Activated CD4-positive, alpha-beta memory T cell treated with anti-CD3 and anti-CD28 coated beads for 36 hours (primary cell): Measurements from ENCODE around the gene KNDC1. TPM values are rescaled to one million over a fixed set of nuclear protein-coding genes. Genes with fewer than 3 reads are reported as not detected.
A peak's percentile ranks its signal among the peaks of the same experiment; 100 is the strongest.
"Not testable (repeated sequence)": the region's sequence is repeated elsewhere in the genome, so short reads cannot be mapped to it uniquely, and the experiment has no call there.

ENCODE experiments used
- CTCF ChIA-PET: fragments of 350-600 bp; sonication (Branson Sonifier 250); formaldehyde crosslinking; loops from one replicate; lab custom pipeline; 2021; ENCODE audit warnings: antibody characterized with exemption, inconsistent platforms; lab: Charles Lee
- POLR2A ChIA-PET: fragments of 350-600 bp; sonication (Branson Sonifier 250); formaldehyde crosslinking; loops from one replicate; lab custom pipeline; 2021; ENCODE audit warnings: antibody characterized with exemption; lab: Charles Lee
- DNase-seq: peaks from one replicate; pipeline ENCODE4 v3.0.0-alpha.2; 2020
- H3K27ac Mint-ChIP-seq: one replicate; pipeline ENCODE4 v1.8.0; 2021; ENCODE audit warnings: mixed read lengths
- H3K27me3 Mint-ChIP-seq: one replicate; pipeline ENCODE4 v1.8.0; 2021; ENCODE audit warnings: mixed read lengths
- H3K36me3 Mint-ChIP-seq: one replicate; pipeline ENCODE4 v1.8.0; 2021; ENCODE audit warnings: mixed read lengths
- H3K4me1 Mint-ChIP-seq: one replicate; pipeline ENCODE4 v1.8.0; 2021; ENCODE audit warnings: low read depth, mixed read lengths
- H3K4me3 Mint-ChIP-seq: one replicate; pipeline ENCODE4 v1.8.0; 2021; ENCODE audit warnings: mild to moderate bottlenecking, mixed read lengths
- H3K9me3 Mint-ChIP-seq: one replicate; pipeline ENCODE4 v1.8.0; 2021; ENCODE audit warnings: mixed read lengths
- intact Hi-C: fragments of 100-400 bp; cut with micrococcal nuclease; formaldehyde crosslinking; loops from one replicate; pipeline ENCODE4 v1.15.1; 2023
- total RNA-seq, 2 experiments: library from RNA; stranded (reverse); gene quantifications; one replicate each; pipeline ENCODE4 v1.2.3, GENCODE V29; 2021

KNDC1 gene
- total RNA-seq: under 1 TPM; 0.17 to 0.70 TPM

DNA sequence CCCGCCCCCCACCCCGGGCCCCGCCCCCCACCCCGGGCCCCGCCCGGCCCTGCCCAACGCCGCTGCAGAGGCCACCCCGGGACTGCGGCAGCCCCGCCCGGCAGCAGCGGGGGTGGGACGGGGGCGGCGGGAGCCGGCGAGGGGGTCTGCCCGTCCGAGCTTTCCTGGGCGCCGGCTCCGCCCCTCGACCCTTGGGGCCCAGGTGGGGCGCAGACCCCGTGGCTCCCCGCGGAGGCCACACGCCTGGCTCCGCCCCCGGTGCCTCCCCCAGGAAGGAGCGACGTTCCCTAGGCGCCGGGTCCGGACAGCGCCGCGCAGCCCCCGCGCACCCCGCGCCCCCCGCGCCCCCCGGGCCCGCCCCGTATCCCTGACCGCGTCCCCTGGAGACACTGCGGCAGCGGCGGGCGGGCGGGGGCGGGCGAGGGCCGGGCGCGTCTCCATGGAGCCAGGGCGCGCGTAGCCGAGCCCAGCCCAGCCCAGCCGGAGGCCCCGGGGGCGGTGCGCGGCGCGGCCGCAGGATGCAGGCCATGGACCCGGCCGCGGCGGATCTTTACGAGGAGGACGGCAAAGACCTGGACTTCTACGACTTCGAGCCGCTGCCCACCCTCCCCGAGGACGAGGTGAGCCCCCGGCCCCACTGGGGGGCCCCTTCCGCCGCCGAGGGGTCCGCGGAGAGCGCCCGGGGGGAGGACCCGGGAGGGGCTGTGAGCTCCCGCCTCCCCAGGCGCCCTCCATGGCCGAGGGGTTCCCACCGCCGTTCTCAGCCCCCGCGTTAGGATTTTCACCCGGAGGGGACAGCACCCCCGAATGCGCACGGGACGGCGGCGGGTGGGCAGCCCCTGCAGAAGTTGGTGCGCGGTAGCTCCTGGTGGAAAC lies at the start of gene KNDC1:
Gene KNDC1, plus strand, starts transcription at position 270 of the 876 bp plus-strand sequence. Its CDS starts 249 bp downstream, at position 519.
- ChIA-PET CTCF (interaction anchor here (1.3 kb wide), 1 partner anchor 17 kb away, joined by 6 read pairs; no protein-coding TSS in a partner anchor), POLR2A (no interaction called here)
- Mint-ChIP-seq H3K9me3 (no peaks in the 10 kb centered on the region), H3K4me1 (no peaks in the 10 kb centered on the region), H3K4me3 (peak within 1 kb of the TSS; percentile 20), H3K27ac (no peak within 1 kb of the TSS), H3K27me3 (peaks cover 5% of the 10 kb centered on the region), H3K36me3 (no peaks in the 10 kb centered on the region)
- intact Hi-C loops: no loop called here
- peak; percentile 41 for DNase-seq

GRCh38 chr10:133110609-133111275 lies 49.3 kb upstream of the KNDC1 start:
- H3K4me1 Mint-ChIP-seq: no peaks in the 10 kb centered on the region
- no peak for DNase-seq
- ChIA-PET POLR2A (no interaction called here), CTCF (no interaction called here)
- peaks cover 27% of the 10 kb centered on the region for H3K9me3 Mint-ChIP-seq
- H3K27ac Mint-ChIP-seq: no peak overlapping the region
- H3K36me3 Mint-ChIP-seq: no peaks in the 10 kb centered on the region
- no peak overlapping the region for H3K4me3 Mint-ChIP-seq
- no peaks in the 10 kb centered on the region for H3K27me3 Mint-ChIP-seq
- intact Hi-C loops: no loop called here

GRCh38 chr10:133111640-133112039 lies 48.4 kb upstream of the KNDC1 start:
- H3K27me3 Mint-ChIP-seq, H3K4me3 Mint-ChIP-seq, H3K27ac Mint-ChIP-seq, H3K36me3 Mint-ChIP-seq, CTCF ChIA-PET, POLR2A ChIA-PET, intact Hi-C loops, DNase-seq, H3K4me1 Mint-ChIP-seq: not testable (repeated sequence)
- peaks cover 27% of the 10 kb centered on the region for H3K9me3 Mint-ChIP-seq

GRCh38 chr10:133113146-133113830 lies 46.7 kb upstream of the KNDC1 start:
- CTCF ChIA-PET: no interaction called here
- POLR2A ChIA-PET: interaction anchor here (0.7 kb wide), 1 partner anchor 177 kb away, joined by 7 read pairs; no protein-coding TSS in a partner anchor
- Mint-ChIP-seq H3K9me3 (peaks cover 14% of the 10 kb centered on the region), H3K4me1 (no peaks in the 10 kb centered on the region), H3K27me3 (no peaks in the 10 kb centered on the region), H3K4me3 (no peak overlapping the region), H3K27ac (no peak overlapping the region), H3K36me3 (no peaks in the 10 kb centered on the region)
- intact Hi-C loops: no loop called here
- DNase-seq: no peak

DNA sequence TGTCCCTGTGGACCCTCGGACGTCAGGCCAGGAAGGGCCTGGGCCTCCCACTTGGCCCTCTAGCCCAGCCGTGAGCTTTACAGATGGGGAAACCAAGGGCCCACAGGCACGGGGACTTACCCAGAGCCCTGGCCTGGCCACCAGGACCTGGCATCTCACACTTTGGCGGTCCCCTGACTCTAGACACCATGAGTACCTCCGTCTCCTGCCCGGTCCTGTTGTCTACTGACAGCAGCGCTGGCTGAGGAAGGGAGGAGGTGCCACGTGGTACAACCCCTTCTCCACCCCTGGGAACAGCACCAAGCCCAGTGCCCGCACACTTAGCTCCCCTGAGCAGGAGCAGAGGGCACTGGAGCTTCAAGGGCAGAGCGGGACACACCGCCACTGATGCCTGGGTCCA lies 46.2 kb upstream of the KNDC1 start:
- Mint-ChIP-seq H3K9me3 (peaks cover 14% of the 10 kb centered on the region), H3K4me1 (no peaks in the 10 kb centered on the region), H3K4me3 (no peak overlapping the region), H3K27me3 (peaks cover 1% of the 10 kb centered on the region), H3K27ac (no peak overlapping the region), H3K36me3 (no peaks in the 10 kb centered on the region)
- POLR2A ChIA-PET: no interaction called here
- intact Hi-C loops: no loop called here
- no peak for DNase-seq
- CTCF ChIA-PET: no interaction called here

- POLR2A ChIA-PET: no interaction called here
- Mint-ChIP-seq H3K27me3 (peaks cover 3% of the 10 kb centered on the region), H3K36me3 (no peaks in the 10 kb centered on the region), H3K27ac (no peak overlapping the region), H3K9me3 (peaks cover 12% of the 10 kb centered on the region), H3K4me1 (no peaks in the 10 kb centered on the region), H3K4me3 (no peak overlapping the region)
- intact Hi-C loops: no loop called here
- no peak for DNase-seq
- CTCF ChIA-PET: no interaction called here
Observed at GRCh38 chr10:133114251-133114650, 45.8 kb upstream of the KNDC1 start.

DNA sequence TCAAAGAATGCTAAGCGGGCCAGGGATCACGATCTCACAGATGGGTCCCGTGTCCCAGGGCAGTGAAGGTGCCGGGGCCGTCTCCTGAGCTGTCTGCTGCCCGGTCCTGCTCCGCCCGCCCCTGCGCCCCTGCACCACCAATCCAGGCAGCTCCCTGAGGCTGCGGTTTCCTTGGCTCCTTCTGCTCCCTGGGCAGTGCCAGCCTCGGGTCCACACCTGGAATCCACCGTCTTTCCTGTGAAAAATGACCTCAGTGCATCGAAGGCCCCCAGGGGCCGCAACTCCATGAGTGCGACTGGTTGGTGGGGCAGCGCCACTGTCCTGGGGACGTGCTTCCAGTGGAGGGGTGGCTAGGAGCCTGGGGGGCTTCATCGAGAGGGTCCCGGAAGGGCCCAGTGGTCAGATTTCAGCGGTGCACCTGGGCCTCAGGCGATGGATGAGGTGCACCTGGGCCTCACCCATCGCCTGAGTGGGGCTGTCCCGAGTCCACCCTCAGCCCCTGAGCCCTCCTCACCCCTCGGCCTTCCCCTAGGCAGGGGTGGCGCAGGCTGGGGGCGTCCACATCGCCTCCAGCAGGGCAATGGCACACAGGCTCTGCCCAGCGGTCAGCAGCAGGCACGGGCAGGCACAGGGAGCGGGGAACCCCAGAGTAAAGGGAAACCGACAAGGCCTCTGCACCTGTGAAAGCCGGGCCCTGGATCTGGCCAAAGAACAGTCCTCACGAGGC lies 45.1 kb upstream of the KNDC1 start:
- H3K4me1 Mint-ChIP-seq: no peaks in the 10 kb centered on the region
- ChIA-PET CTCF (no interaction called here), POLR2A (no interaction called here)
- H3K27me3 Mint-ChIP-seq: peaks cover 3% of the 10 kb centered on the region
- H3K9me3 Mint-ChIP-seq: peaks cover 9% of the 10 kb centered on the region
- no peaks in the 10 kb centered on the region for H3K36me3 Mint-ChIP-seq
- no peak for DNase-seq
- intact Hi-C loops: no loop called here
- H3K27ac Mint-ChIP-seq: no peak overlapping the region
- H3K4me3 Mint-ChIP-seq: no peak overlapping the region

- DNase-seq: no peak
- POLR2A ChIA-PET: no interaction called here
- H3K36me3 Mint-ChIP-seq: no peaks in the 10 kb centered on the region
- intact Hi-C loops: no loop called here
- peaks cover 9% of the 10 kb centered on the region for H3K9me3 Mint-ChIP-seq
- H3K4me1 Mint-ChIP-seq: no peaks in the 10 kb centered on the region
- peaks cover 3% of the 10 kb centered on the region for H3K27me3 Mint-ChIP-seq
- no peak overlapping the region for H3K27ac Mint-ChIP-seq
- CTCF ChIA-PET: no interaction called here
- no peak overlapping the region for H3K4me3 Mint-ChIP-seq
Observed at GRCh38 chr10:133115453-133115842, 44.6 kb upstream of the KNDC1 start.

- POLR2A ChIA-PET: no interaction called here
- H3K27ac Mint-ChIP-seq: no peak overlapping the region
- H3K9me3 Mint-ChIP-seq: peaks cover 9% of the 10 kb centered on the region
- CTCF ChIA-PET: no interaction called here
- H3K36me3 Mint-ChIP-seq: no peaks in the 10 kb centered on the region
- no peak for DNase-seq
- intact Hi-C loops: no loop called here
- peaks cover 3% of the 10 kb centered on the region for H3K27me3 Mint-ChIP-seq
- no peak overlapping the region for H3K4me3 Mint-ChIP-seq
- H3K4me1 Mint-ChIP-seq: no peaks in the 10 kb centered on the region
Observed at GRCh38 chr10:133115976-133116375, 44.0 kb upstream of the KNDC1 start.

DNA sequence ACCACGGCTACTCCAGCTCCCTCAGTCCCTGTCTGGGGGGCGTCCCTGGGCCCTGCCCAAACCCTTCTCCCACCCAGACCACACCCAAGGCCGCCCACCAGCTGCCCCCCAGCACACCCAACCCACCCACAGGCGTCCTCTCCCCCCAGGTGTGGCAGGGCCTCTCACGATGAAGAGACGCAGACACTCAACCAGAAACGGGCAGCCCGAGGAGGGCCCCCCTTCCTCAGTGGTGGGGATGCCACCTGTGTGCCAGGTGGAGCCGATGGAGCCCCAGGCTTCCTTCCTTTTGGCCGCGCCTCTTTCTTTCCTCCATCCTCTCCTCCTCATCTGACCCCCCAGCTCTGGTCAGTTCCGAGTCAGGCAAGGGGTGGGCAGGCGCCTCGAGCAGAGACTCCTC lies 43.6 kb upstream of the KNDC1 start:
- POLR2A ChIA-PET: no interaction called here

DNA sequence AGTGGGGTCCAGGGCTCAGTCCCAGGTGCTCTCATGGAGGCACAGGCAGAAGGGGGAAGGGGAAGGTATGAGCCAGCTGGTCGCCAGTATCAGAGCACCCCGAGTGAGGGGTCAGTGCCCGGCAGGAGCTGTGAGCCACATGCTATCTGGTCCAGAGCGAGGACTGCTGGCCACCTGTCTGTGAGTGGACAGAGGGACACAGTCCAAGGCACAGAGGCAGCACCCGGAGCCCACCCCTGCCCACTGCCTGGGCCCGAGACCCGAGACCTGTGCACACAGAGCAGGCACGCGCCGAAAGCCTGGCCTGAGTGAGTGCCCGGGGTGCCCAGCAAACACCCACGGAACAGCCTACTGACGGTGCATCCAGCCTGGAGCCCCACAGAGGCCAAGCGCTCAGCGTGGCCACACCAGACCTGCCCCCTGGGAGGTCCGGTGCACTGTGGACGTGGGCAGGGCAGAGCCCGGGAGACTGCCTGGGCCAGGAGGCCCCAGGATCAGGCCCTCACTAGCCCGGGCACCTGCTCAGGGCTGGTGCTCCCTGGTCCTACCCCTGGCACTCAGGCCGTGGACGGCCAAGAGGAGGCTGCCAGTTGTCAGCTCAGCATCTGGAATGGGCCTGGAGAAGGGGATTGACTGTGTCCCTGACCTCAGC lies 42.9 kb upstream of the KNDC1 start:
- no peaks in the 10 kb centered on the region for H3K4me1 Mint-ChIP-seq
- no peak overlapping the region for H3K27ac Mint-ChIP-seq
- ChIA-PET CTCF (no interaction called here), POLR2A (no interaction called here)
- DNase-seq: no peak
- intact Hi-C loops: no loop called here
- H3K36me3 Mint-ChIP-seq: no peaks in the 10 kb centered on the region
- peaks cover 3% of the 10 kb centered on the region for H3K27me3 Mint-ChIP-seq
- H3K9me3 Mint-ChIP-seq: peaks cover 9% of the 10 kb centered on the region
- H3K4me3 Mint-ChIP-seq: no peak overlapping the region

More for the DNA sequence above, 43.6 kb upstream of the KNDC1 start:
- H3K36me3 Mint-ChIP-seq: no peaks in the 10 kb centered on the region
- intact Hi-C loops: no loop called here
- CTCF ChIA-PET: no interaction called here
- H3K9me3 Mint-ChIP-seq: peaks cover 9% of the 10 kb centered on the region
- H3K27me3 Mint-ChIP-seq: peaks cover 3% of the 10 kb centered on the region
- no peak overlapping the region for H3K4me3 Mint-ChIP-seq
- no peak overlapping the region for H3K27ac Mint-ChIP-seq
- no peaks in the 10 kb centered on the region for H3K4me1 Mint-ChIP-seq
- DNase-seq: no peak
